Limb (tissue), 2 donors: ENCODE results near the gene AP1G1.
"Not testable (repeated sequence)": the region's sequence is repeated elsewhere in the genome, so short reads cannot be mapped to it uniquely, and the experiment has no call there.

Source experiments
- DNase-seq, 2 donors: peaks; one replicate each; pipeline ENCODE4 v3.0.0-alpha.2; 2016; ENCODE audit errors: extremely low spot score in 2 of 2

Gene AP1G1

DNA sequence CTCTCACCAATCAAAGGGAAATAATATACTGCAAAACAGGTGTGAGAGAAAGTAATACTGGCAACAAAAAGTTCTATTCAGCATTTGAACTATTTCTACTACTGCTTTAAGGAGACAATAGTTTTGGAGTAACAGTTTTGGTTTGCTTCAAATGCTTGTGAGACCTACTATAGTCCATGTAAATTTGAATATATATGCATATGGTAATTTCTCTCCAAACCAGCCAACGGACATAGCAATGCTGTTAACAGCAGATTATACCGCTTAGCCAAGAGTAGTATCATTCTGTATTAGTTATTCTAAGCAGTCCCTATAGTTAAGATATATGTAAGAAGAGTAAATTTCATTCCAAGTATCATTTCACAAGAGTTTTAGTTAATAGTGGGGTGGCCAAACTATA, 102.6 kb downstream of the AP1G1 start:
- DNase-seq: no peak

DNA sequence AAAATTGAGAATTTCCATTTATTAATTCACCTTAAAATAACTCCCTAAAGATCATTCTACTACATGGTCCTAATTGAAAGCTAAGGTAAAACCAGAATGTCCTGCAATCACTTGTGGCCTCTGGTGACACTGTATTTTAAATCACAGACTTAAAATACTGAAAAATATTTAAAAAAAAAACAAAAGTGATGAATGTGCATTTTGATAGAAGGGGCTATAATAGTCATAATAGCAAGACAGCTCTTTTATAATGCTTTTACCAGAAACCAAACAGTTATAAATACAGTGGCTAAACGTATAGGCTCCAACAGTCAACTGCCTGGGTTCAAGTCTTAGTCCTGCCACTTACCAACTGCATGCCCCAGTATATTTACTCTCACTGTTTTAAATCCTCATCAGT, 105.3 kb downstream of the AP1G1 start:
- no peak for DNase-seq

DNA sequence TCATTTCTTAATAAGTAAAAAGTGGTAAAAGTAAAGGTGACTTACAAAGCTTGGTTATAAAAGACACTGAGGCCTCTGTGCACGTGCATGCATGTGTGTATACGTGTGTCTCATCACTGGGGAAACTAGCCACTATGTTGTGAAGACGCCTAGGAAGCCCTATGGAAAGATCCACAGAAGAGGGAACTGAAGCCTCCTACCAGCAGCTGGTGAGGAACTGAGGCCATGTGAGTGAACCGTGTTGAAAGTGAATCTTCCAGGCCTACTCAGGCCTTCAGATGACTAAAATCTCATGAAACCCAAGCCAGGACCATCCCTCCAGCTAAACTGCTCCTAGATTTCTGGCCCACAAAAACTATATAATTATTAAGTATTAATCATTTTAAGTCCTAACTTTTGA, 107.8 kb downstream of the AP1G1 start:
- no peak for DNase-seq

DNA sequence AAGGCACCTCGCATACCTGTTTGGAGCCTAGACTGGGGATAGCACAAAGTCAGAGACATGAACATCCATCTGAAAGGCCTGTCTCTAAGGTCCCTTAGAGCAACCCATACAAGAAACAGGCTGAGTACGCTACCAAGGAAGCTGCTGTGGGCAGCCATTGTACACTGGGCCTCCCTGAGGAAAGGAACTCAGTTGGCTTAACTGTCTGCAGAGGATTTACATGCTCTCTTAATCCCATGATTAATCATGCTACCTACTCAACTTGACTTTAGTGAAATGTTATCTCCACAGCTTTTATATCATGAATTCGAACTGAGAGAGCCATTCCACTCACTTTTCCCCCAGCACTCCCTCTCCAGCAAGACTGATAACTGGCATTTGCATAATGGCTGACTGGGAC, 110.1 kb downstream of the AP1G1 start:
- DNase-seq: no peak

DNA sequence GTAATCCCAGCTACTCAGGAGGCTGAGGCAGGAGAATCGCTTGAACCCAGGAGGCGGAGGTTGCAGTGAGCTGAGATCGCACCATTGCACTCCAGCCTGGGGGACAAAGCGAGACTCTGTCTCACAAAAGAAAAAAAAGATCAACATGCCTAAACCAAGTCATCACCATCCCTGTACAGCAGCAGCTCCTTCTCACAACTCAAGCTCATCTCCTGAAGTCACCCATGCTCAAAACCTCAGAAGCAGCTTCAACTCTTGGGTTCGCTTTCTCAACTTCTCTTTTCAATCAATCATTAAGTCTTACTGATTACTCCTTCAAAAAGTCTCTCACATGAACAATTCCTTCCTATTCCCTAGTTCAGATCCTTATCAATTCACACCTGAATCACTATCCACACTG, 115.5 kb downstream of the AP1G1 start:
- no peak for DNase-seq

DNA sequence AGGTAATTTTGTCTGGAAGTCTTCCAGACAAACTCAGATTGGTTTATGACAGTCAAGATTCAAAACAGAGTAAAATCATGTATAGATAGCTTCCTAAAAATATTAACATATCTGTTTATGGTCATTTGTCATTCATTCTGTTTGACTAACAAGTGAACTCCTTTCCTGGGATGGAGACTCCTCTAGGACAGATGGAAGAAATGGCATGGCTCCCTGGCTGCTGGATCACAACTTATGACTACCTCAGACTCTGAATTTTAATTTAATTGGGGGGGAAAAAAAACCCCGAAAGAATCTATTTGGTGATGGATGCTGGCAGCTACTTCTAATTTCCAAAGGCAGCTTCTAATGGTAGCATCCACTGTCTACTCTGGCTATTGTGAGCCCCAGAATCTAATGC, 118.7 kb downstream of the AP1G1 start:
- DNase-seq: no peak

DNA sequence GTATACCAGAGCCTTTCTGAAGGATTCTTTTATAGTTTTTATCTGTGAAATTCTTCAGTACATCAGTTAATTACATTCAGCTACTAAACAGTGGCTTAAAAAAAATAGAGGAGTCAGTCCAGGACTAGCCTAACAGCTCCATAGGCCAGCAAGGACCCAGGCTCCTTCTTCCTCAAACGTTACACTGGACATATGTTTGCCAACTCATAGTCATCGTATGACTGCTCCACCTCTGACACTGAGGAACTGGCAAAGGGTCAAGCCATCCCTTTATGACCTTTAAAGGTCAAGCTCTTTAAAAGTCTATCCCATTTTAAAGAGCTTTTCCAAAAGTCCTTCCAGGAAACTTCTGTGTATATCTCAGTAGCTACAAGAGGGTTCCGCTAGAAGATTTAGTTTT, 120.8 kb downstream of the AP1G1 start:
- DNase-seq: no peak

DNA sequence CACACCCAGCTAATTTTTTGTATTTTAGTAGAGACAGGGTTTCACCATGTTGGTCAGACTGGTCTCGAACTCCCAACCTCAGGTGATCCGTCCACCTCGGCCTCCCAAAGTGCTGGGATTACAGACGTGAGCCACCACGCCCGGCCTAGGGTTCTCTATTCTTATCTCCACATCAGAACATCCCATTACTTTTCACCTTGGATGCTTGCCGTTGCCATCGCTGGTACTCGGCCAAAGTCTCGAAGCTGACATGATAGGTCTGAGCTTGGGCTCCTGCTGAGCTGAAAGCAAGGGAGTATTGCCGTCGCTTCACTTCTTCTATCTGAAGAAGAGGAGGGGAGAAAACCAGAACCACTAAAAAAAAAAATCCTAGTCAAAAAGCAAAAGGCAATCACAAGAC, 124.4 kb downstream of the AP1G1 start:
- DNase-seq: not testable (repeated sequence)

DNA sequence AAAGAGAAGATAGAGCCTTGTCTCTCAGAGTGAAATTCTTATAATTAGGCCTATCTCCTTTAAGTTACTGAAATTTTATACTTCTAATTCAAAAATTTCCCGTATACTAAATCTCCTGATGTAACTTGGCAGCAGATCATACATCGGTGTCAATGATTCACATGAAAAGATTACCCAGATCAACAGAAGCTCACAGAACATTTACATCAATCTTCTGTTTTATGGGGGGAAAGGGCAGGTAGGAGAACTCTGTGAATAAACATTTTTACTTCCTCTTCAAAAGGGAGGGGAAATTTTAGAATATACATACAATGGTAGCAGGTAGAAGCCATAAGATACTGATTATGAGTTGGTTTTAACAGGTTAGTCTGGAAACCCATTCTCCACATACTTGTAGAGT, 127.3 kb downstream of the AP1G1 start:
- DNase-seq: no peak
